Measurements from ENCODE around the gene EWSR1. TPM values are rescaled to one million over a fixed set of nuclear protein-coding genes. Genes with fewer than 3 reads are reported as not detected.
"Not testable (repeated sequence)": the region's sequence is repeated elsewhere in the genome, so short reads cannot be mapped to it uniquely, and the experiment has no call there.

EWSR1 gene
- total RNA-seq, 1 donor from 2014 or later, result 93.3 TPM

GRCh38 chr22:29247891-29248290 lies 20.2 kb upstream of the EWSR1 start:
- DNase-seq (ENCODE audit: low spot score); ATAC-seq: not testable (repeated sequence)

GRCh38 chr22:29251265-29251664 lies 16.8 kb upstream of the EWSR1 start:
- no peak for ATAC-seq
- no peak for DNase-seq (ENCODE audit: low spot score)

GRCh38 chr22:29251981-29252911 lies 15.8 kb upstream of the EWSR1 start:
- DNase-seq (ENCODE audit: low spot score) (peak; percentile 33), ATAC-seq (no peak)

- DNase-seq (ENCODE audit: low spot score), result peak; percentile 40
- no peak for ATAC-seq
These were observed 14.3 kb upstream of the EWSR1 start for GRCh38 chr22:29253561-29254285.

- no peak for ATAC-seq
- peak; percentile 24 for DNase-seq (ENCODE audit: low spot score)
These were observed 13.8 kb upstream of the EWSR1 start for GRCh38 chr22:29254286-29254660.

GRCh38 chr22:29255064-29255621 lies 12.9 kb upstream of the EWSR1 start:
- DNase-seq (ENCODE audit: low spot score) (peak; percentile 38), ATAC-seq (no peak)

- DNase-seq (ENCODE audit: low spot score) (peak; percentile 33), ATAC-seq (no peak)
These were observed 11.3 kb upstream of the EWSR1 start for GRCh38 chr22:29256606-29257325.

- ATAC-seq, result no peak
- DNase-seq (ENCODE audit: low spot score), result peak; percentile 32
These were observed 10.3 kb upstream of the EWSR1 start for GRCh38 chr22:29257751-29258181.

- DNase-seq (ENCODE audit: low spot score) (peak; percentile 40), ATAC-seq (no peak)
These were observed 9.4 kb upstream of the EWSR1 start for GRCh38 chr22:29258407-29259252.

- ATAC-seq, result peak; percentile 16
- no peak for DNase-seq (ENCODE audit: low spot score)
These were observed 8.7 kb upstream of the EWSR1 start for GRCh38 chr22:29259253-29259899.

GRCh38 chr22:29260031-29260560 lies 8.0 kb upstream of the EWSR1 start:
- DNase-seq (ENCODE audit: low spot score), result peak; percentile 40
- no peak for ATAC-seq

GRCh38 chr22:29260601-29261315 lies 7.3 kb upstream of the EWSR1 start:
- no peak for ATAC-seq
- no peak for DNase-seq (ENCODE audit: low spot score)

- no peak for ATAC-seq
- DNase-seq (ENCODE audit: low spot score), result peak; percentile 44
These were observed 4.2 kb upstream of the EWSR1 start for GRCh38 chr22:29263791-29264276.

GRCh38 chr22:29265305-29265704 lies 2.8 kb upstream of the EWSR1 start:
- ATAC-seq (no peak), DNase-seq (ENCODE audit: low spot score) (peak; percentile 48)

GRCh38 chr22:29265929-29266328 lies 2.1 kb upstream of the EWSR1 start:
- DNase-seq (ENCODE audit: low spot score) (peak; percentile 44), ATAC-seq (no peak)

- ATAC-seq (no peak), DNase-seq (ENCODE audit: low spot score) (peak; percentile 50)
These were observed 1.3 kb upstream of the EWSR1 start for GRCh38 chr22:29266564-29267461.

GRCh38 chr22:29267462-29267857 lies 608 bp upstream of the EWSR1 start:
- ATAC-seq, result no peak

More at GRCh38 chr22:29267462-29267857, 608 bp upstream of the EWSR1 start:
- no peak for DNase-seq (ENCODE audit: low spot score)

Data from left lobe of liver (tissue), 2 donors.